ENCODE results near the gene GPRC5A. TPM values are rescaled to one million over a fixed set of nuclear protein-coding genes. Genes with fewer than 3 reads are reported as not detected.

The GPRC5A gene
- total RNA-seq, 1 donor from 2014 or later, result not detected

GRCh38 chr12:12941450-12942350 is 50.3 kb downstream of the GPRC5A start:
- intact Hi-C loops (cut with micrococcal nuclease), result no loop called here
- Mint-ChIP-seq H3K4me3 (ENCODE audit: low read depth) (no peak overlapping the region), H3K9me3 (no peaks in the 10 kb centered on the region), H3K27ac (no peak overlapping the region), H3K4me1 (ENCODE audit: low read depth) (no peaks in the 10 kb centered on the region), H3K36me3 (ENCODE audit: low read depth) (no peaks in the 10 kb centered on the region), H3K27me3 (ENCODE audit: low read depth) (peaks cover 12% of the 10 kb centered on the region)
- no peak for DNase-seq (ENCODE audit: low spot score)

GRCh38 chr12:12943586-12944260 is 52.4 kb downstream of the GPRC5A start:
- DNase-seq (ENCODE audit: low spot score), result no peak
- no peaks in the 10 kb centered on the region for H3K9me3 Mint-ChIP-seq
- no peak overlapping the region for H3K4me3 Mint-ChIP-seq (ENCODE audit: low read depth)
- no peaks in the 10 kb centered on the region for H3K36me3 Mint-ChIP-seq (ENCODE audit: low read depth)
- H3K27me3 Mint-ChIP-seq (ENCODE audit: low read depth), result peaks cover 10% of the 10 kb centered on the region
- peaks cover 3% of the 10 kb centered on the region for H3K4me1 Mint-ChIP-seq (ENCODE audit: low read depth)
- no peak overlapping the region for H3K27ac Mint-ChIP-seq
- intact Hi-C loops (cut with micrococcal nuclease), result no loop called here

- intact Hi-C loops (cut with micrococcal nuclease), result no loop called here
- peaks cover 4% of the 10 kb centered on the region for H3K4me1 Mint-ChIP-seq (ENCODE audit: low read depth)
- H3K27ac Mint-ChIP-seq, result no peak overlapping the region
- peaks cover 7% of the 10 kb centered on the region for H3K27me3 Mint-ChIP-seq (ENCODE audit: low read depth)
- no peaks in the 10 kb centered on the region for H3K36me3 Mint-ChIP-seq (ENCODE audit: low read depth)
- no peaks in the 10 kb centered on the region for H3K9me3 Mint-ChIP-seq
- no peak overlapping the region for H3K4me3 Mint-ChIP-seq (ENCODE audit: low read depth)
- no peak for DNase-seq (ENCODE audit: low spot score)
Measured at GRCh38 chr12:12945591-12945990, 54.2 kb downstream of the GPRC5A start.

GRCh38 chr12:12946686-12947355 is 55.5 kb downstream of the GPRC5A start:
- no peaks in the 10 kb centered on the region for H3K36me3 Mint-ChIP-seq (ENCODE audit: low read depth)
- H3K27ac Mint-ChIP-seq, result no peak overlapping the region
- H3K9me3 Mint-ChIP-seq, result no peaks in the 10 kb centered on the region
- H3K27me3 Mint-ChIP-seq (ENCODE audit: low read depth), result peaks cover 7% of the 10 kb centered on the region
- H3K4me3 Mint-ChIP-seq (ENCODE audit: low read depth), result no peak overlapping the region
- no peak for DNase-seq (ENCODE audit: low spot score)
- intact Hi-C loops (cut with micrococcal nuclease), result no loop called here
- H3K4me1 Mint-ChIP-seq (ENCODE audit: low read depth), result peaks cover 4% of the 10 kb centered on the region

GRCh38 chr12:12947902-12948301 is 56.5 kb downstream of the GPRC5A start:
- no peak for DNase-seq (ENCODE audit: low spot score)
- intact Hi-C loops (cut with micrococcal nuclease), result no loop called here
- no peak overlapping the region for H3K27ac Mint-ChIP-seq
- H3K9me3 Mint-ChIP-seq, result no peaks in the 10 kb centered on the region
- no peaks in the 10 kb centered on the region for H3K36me3 Mint-ChIP-seq (ENCODE audit: low read depth)
- H3K27me3 Mint-ChIP-seq (ENCODE audit: low read depth), result peaks cover 7% of the 10 kb centered on the region
- peaks cover 4% of the 10 kb centered on the region for H3K4me1 Mint-ChIP-seq (ENCODE audit: low read depth)
- no peak overlapping the region for H3K4me3 Mint-ChIP-seq (ENCODE audit: low read depth)

- H3K4me1 Mint-ChIP-seq (ENCODE audit: low read depth), result peaks cover 4% of the 10 kb centered on the region
- intact Hi-C loops (cut with micrococcal nuclease), result no loop called here
Measured at GRCh38 chr12:12951504-12951903, 60.1 kb downstream of the GPRC5A start.

GRCh38 chr12:12952036-12952435 is 60.7 kb downstream of the GPRC5A start, which contains the start of gene GPRC5D:
Gene GPRC5D (minus strand): TSS chr12:12952170. CDS start chr12:12950384, 1,786 bp downstream.
- Mint-ChIP-seq H3K9me3 (no peaks in the 10 kb centered on the region), H3K4me3 (ENCODE audit: low read depth) (no peak within 1 kb of the TSS), H3K27ac (no peak within 1 kb of the TSS), H3K27me3 (ENCODE audit: low read depth) (peaks cover 1% of the 10 kb centered on the region), H3K4me1 (ENCODE audit: low read depth) (peaks cover 4% of the 10 kb centered on the region), H3K36me3 (ENCODE audit: low read depth) (no peaks in the 10 kb centered on the region)
- intact Hi-C loops (cut with micrococcal nuclease), result no loop called here
- no peak for DNase-seq (ENCODE audit: low spot score)

More at GRCh38 chr12:12951504-12951903, 60.1 kb downstream of the GPRC5A start:
- no peaks in the 10 kb centered on the region for H3K9me3 Mint-ChIP-seq
- H3K4me3 Mint-ChIP-seq (ENCODE audit: low read depth), result no peak overlapping the region
- H3K36me3 Mint-ChIP-seq (ENCODE audit: low read depth), result no peaks in the 10 kb centered on the region
- H3K27me3 Mint-ChIP-seq (ENCODE audit: low read depth), result peaks cover 3% of the 10 kb centered on the region
- H3K27ac Mint-ChIP-seq, result no peak overlapping the region
- DNase-seq (ENCODE audit: low spot score), result no peak

- Mint-ChIP-seq H3K4me1 (ENCODE audit: low read depth) (no peaks in the 10 kb centered on the region), H3K27ac (no peak overlapping the region), H3K4me3 (ENCODE audit: low read depth) (no peak overlapping the region), H3K36me3 (ENCODE audit: low read depth) (no peaks in the 10 kb centered on the region), H3K27me3 (ENCODE audit: low read depth) (peaks cover 1% of the 10 kb centered on the region), H3K9me3 (no peaks in the 10 kb centered on the region)
- DNase-seq (ENCODE audit: low spot score), result no peak
- intact Hi-C loops (cut with micrococcal nuclease), result no loop called here
Measured at GRCh38 chr12:12954356-12954755, 63.0 kb downstream of the GPRC5A start.

- Mint-ChIP-seq H3K4me1 (ENCODE audit: low read depth) (no peaks in the 10 kb centered on the region), H3K36me3 (ENCODE audit: low read depth) (no peaks in the 10 kb centered on the region), H3K4me3 (ENCODE audit: low read depth) (no peak overlapping the region), H3K27ac (no peak overlapping the region), H3K27me3 (ENCODE audit: low read depth) (peaks cover 1% of the 10 kb centered on the region), H3K9me3 (no peaks in the 10 kb centered on the region)
- intact Hi-C loops (cut with micrococcal nuclease), result no loop called here
- no peak for DNase-seq (ENCODE audit: low spot score)
Measured at GRCh38 chr12:12954878-12955625, 63.7 kb downstream of the GPRC5A start.

GRCh38 chr12:12958886-12959285 is 67.5 kb downstream of the GPRC5A start:
- intact Hi-C loops (cut with micrococcal nuclease), result no loop called here
- Mint-ChIP-seq H3K27me3 (ENCODE audit: low read depth) (peaks cover 1% of the 10 kb centered on the region), H3K4me3 (ENCODE audit: low read depth) (no peak overlapping the region), H3K4me1 (ENCODE audit: low read depth) (peaks cover 3% of the 10 kb centered on the region), H3K9me3 (peaks cover 4% of the 10 kb centered on the region), H3K27ac (no peak overlapping the region), H3K36me3 (ENCODE audit: low read depth) (peaks cover 2% of the 10 kb centered on the region)
- DNase-seq (ENCODE audit: low spot score), result no peak

GRCh38 chr12:12960639-12961209 is 69.4 kb downstream of the GPRC5A start:
- Mint-ChIP-seq H3K27me3 (ENCODE audit: low read depth) (peaks cover 1% of the 10 kb centered on the region), H3K27ac (no peak overlapping the region), H3K4me1 (ENCODE audit: low read depth) (peaks cover 8% of the 10 kb centered on the region), H3K4me3 (ENCODE audit: low read depth) (no peak overlapping the region), H3K9me3 (peaks cover 10% of the 10 kb centered on the region), H3K36me3 (ENCODE audit: low read depth) (peaks cover 2% of the 10 kb centered on the region)
- DNase-seq (ENCODE audit: low spot score), result no peak
- intact Hi-C loops (cut with micrococcal nuclease), result no loop called here

GRCh38 chr12:12964255-12964654 is 72.9 kb downstream of the GPRC5A start:
- intact Hi-C loops (cut with micrococcal nuclease), result no loop called here
- Mint-ChIP-seq H3K36me3 (ENCODE audit: low read depth) (peaks cover 2% of the 10 kb centered on the region), H3K4me3 (ENCODE audit: low read depth) (no peak overlapping the region), H3K9me3 (peaks cover 10% of the 10 kb centered on the region), H3K27me3 (ENCODE audit: low read depth) (no peaks in the 10 kb centered on the region), H3K4me1 (ENCODE audit: low read depth) (peaks cover 8% of the 10 kb centered on the region), H3K27ac (no peak overlapping the region)
- DNase-seq (ENCODE audit: low spot score), result no peak

All from activated T-helper 2 cell treated with anti-CD3 and anti-CD28 coated beads, Interferon-gamma antibody, Interleukin-2, Interleukin-4, amounts not matched to agents 10 μg/mL and 5 μg/mL and 100 μg/mL, durations not matched to agents 14 hours and 24 hours and 36 hours (primary cell).